GM13977 (cell line): ENCODE measurements around the gene EPHB1.

Experiments
- DNase-seq: peaks from one replicate; pipeline ENCODE4 v3.0.0; 2012; ENCODE audit warnings: low spot score
- CTCF ChIP-seq: IDR thresholded peaks from 2 replicates; pipeline ENCODE4 v1.5.1; 2012; ENCODE audit warnings: mild to moderate bottlenecking, control low read depth; ENCODE audit not compliant: insufficient read depth; ENCODE audit errors: extremely low read depth, missing control alignments
- in situ Hi-C: fragments of 300-500 bp; cut with MboI; formaldehyde crosslinking; loops from one replicate; pipeline ENCODE4 v1.12.0; 2022; ENCODE audit warnings: low sequenced_read_pairs, low pct_unique_long_range_greater_than_20kb, mixed read lengths, inconsistent platforms; ENCODE audit not compliant: unreplicated experiment

The EPHB1 gene

GRCh38 chr3:135141672-135142071 is 346.6 kb downstream of the EPHB1 start:
- in situ Hi-C loops = no loop called here
- DNase-seq = no peak
- TF ChIP-seq CTCF = no peak

- in situ Hi-C loops = no loop called here
- no peak for DNase-seq
- TF ChIP-seq CTCF = no peak
Measured at GRCh38 chr3:135142530-135142929, 347.5 kb downstream of the EPHB1 start.

GRCh38 chr3:135143474-135143873 is 348.4 kb downstream of the EPHB1 start:
- in situ Hi-C loops = no loop called here
- no peak for TF ChIP-seq CTCF

GRCh38 chr3:135145581-135145980 is 350.5 kb downstream of the EPHB1 start:
- DNase-seq = no peak
- no peak for TF ChIP-seq CTCF
- in situ Hi-C loops = no loop called here

More at GRCh38 chr3:135143474-135143873, 348.4 kb downstream of the EPHB1 start:
- no peak for DNase-seq

- no peak for DNase-seq
- in situ Hi-C loops = no loop called here
- TF ChIP-seq CTCF = no peak
Measured at GRCh38 chr3:135147657-135148056, 352.6 kb downstream of the EPHB1 start.

GRCh38 chr3:135148398-135149020 is 353.4 kb downstream of the EPHB1 start:
- TF ChIP-seq CTCF = no peak
- no peak for DNase-seq
- in situ Hi-C loops = no loop called here
